ENCODE data around the gene APOA4. TPM values are rescaled to one million over a fixed set of nuclear protein-coding genes. Genes with fewer than 3 reads are reported as not detected.

The APOA4 gene
- total and polyA plus RNA-seq, 2 of the 13 experiments (the other 11 are each of a cell fraction or from before 2014, with no cell fraction given), result 3.8 to 7.2 TPM

- peak; percentile 96 for TF ChIP-seq ZNF670 (CRISPR knock-in tag; IDR thresholded peaks at IDR 0.05; ENCODE audit: borderline replicate concordance)
- TF ChIP-seq THAP7 (CRISPR knock-in tag; IDR thresholded peaks at IDR 0.05), result peak; percentile 85
- no peak; the same call in 1 of the 2 replicates for TF ChIP-seq DZIP1 (CRISPR knock-in tag; IDR thresholded peaks at IDR 0.05)
- peak; percentile 96 for TF ChIP-seq ZNF746 (CRISPR knock-in tag; IDR thresholded peaks at IDR 0.05)
- TF ChIP-seq ZBTB25 (CRISPR knock-in tag; IDR thresholded peaks at IDR 0.05), result peak; percentile 96
- no peak for TF ChIP-seq ZFAT (CRISPR knock-in tag; conservative IDR thresholded peaks at IDR 0.05)
- no peak for TF ChIP-seq GPBP1L1 (CRISPR knock-in tag; IDR thresholded peaks at IDR 0.05)
- TF ChIP-seq JUN (CRISPR knock-in tag; IDR thresholded peaks at IDR 0.05), result peak; percentile 76
- peak; percentile 96 for TF ChIP-seq HIC2 (CRISPR knock-in tag; IDR thresholded peaks at IDR 0.05; ENCODE audit: low read depth)
- peak; percentile 72 for TF ChIP-seq ZFX (CRISPR knock-in tag; IDR thresholded peaks at IDR 0.05; ENCODE audit: low read depth)
- TF ChIP-seq ZNF660 (CRISPR knock-in tag; IDR thresholded peaks at IDR 0.05; ENCODE audit: borderline replicate concordance, low read depth), result no peak
- peak; percentile 86 for TF ChIP-seq ZSCAN9 (CRISPR knock-in tag; IDR thresholded peaks at IDR 0.05; ENCODE audit: borderline replicate concordance)
- TF ChIP-seq ZBTB7B (CRISPR knock-in tag; IDR thresholded peaks at IDR 0.05), result peak; percentile 99
- TF ChIP-seq SP2 (CRISPR knock-in tag; IDR thresholded peaks at IDR 0.05), result no peak
- no peak for TF ChIP-seq ZNF883 (CRISPR knock-in tag; IDR thresholded peaks at IDR 0.05; ENCODE audit: not compliant biosample characterization)
- no peak for TF ChIP-seq ZNF207 (IDR thresholded peaks at IDR 0.05; ENCODE audit: borderline replicate concordance)
- no peak for TF ChIP-seq CENPX (CRISPR knock-in tag; IDR thresholded peaks at IDR 0.05)
- peak; percentile 89; the same call in 1 of the 2 replicates for TF ChIP-seq RFXAP (CRISPR knock-in tag; IDR thresholded peaks at IDR 0.05; ENCODE audit: borderline replicate concordance)
- TF ChIP-seq NFKBIZ (CRISPR knock-in tag; IDR thresholded peaks at IDR 0.05), result peak; percentile 95
- TF ChIP-seq HNF4A (CRISPR knock-in tag; IDR thresholded peaks at IDR 0.05), result peak; percentile 99
- no peak for TF ChIP-seq LCORL (IDR thresholded peaks at IDR 0.05)
- TF ChIP-seq LCORL (CRISPR knock-in tag; IDR thresholded peaks at IDR 0.05), result peak; percentile 92
- peak; percentile 99 for TF ChIP-seq NCOA2 (CRISPR knock-in tag; IDR thresholded peaks at IDR 0.05)
Measured at GRCh38 chr11:116832350-116833290, 9.5 kb upstream of the APOA4 start (continued).

Measured in HepG2 (cell line).